Measurements from ENCODE around the gene LIMK1. TPM values are rescaled to one million over a fixed set of nuclear protein-coding genes. Genes with fewer than 3 reads are reported as not detected.

Gene LIMK1
- total and polyA plus RNA-seq, 2 donors (not counting 3 experiments of a cell fraction or from before 2014, with no cell fraction given) = 52.9 to 54.5 TPM

DNA sequence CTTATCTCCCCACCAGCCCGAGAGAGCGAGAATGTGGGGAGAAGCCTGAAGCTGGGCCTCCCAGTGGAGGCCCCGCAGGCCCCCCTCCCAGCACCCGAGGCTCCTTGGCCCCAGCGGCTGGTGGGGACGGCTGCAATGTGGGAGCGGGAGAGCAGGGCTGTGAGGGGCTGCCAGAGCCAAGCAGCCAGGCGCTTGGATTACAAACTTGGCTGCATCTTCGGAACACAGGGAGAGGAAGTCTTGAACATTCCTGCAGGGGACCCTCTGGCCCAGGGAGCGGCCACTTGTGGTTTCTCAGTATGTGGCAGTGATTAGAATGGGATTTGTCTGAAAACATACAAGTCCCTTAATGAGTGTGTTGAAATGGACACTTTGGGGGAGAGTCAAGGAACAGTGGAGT, 32.4 kb upstream of the LIMK1 start:
- POLR2A ChIA-PET = no interaction called here
- Histone ChIP-seq H3K4me3 (replicated peaks in 1 of 3; ENCODE audit: insufficient read depth in 1 of 3, low read depth in 1 of 3, low read length in 3 of 3) (no peak overlapping the region), H3K79me2 (ENCODE audit: control insufficient read depth, insufficient read depth, low read length) (no peaks in the 10 kb centered on the region), H3K4me2 (ENCODE audit: insufficient read depth, low read length) (no peak overlapping the region), H3K4me1 (ENCODE audit: control insufficient read depth, extremely low read depth, insufficient read depth, low read length) (no peaks in the 10 kb centered on the region), H4K20me1 (replicated peaks; ENCODE audit: control insufficient read depth, extremely low read depth, insufficient read depth, low read length) (no peaks in the 10 kb centered on the region), H3K36me3 (ENCODE audit: control insufficient read depth in 2 of 2, extremely low read depth in 1 of 2, insufficient read depth in 2 of 2, low read length in 2 of 2) (no peaks in the 10 kb centered on the region), H3K27me3 (ENCODE audit: control insufficient read depth in 2 of 2, insufficient read depth in 2 of 2, low read length in 2 of 2) (no peaks in the 10 kb centered on the region), H3K9me3 (replicated peaks; ENCODE audit: control insufficient read depth, insufficient read depth, low read length) (no peaks in the 10 kb centered on the region), H3K9ac (replicated peaks; ENCODE audit: extremely low read depth, insufficient read depth, low read length) (no peak overlapping the region), H3K9me1 (replicated peaks; ENCODE audit: control insufficient read depth, extremely low read depth, insufficient read depth, low read length) (no peaks in the 10 kb centered on the region), H3K27ac (ENCODE audit: insufficient read depth, low read depth, low read length) (no peak overlapping the region), H2AFZ (ENCODE audit: low read depth, low read length) (no peak overlapping the region)
- no peak for FAIRE-seq
- TF ChIP-seq POLR2AphosphoS5 (IDR thresholded peaks at IDR 0.05; ENCODE audit: insufficient read depth, low read depth, low read length) (no peak), MYC (IDR thresholded peaks at IDR 0.05; ENCODE audit: low read depth, low read length) (no peak), POLR2A (IDR thresholded peaks at IDR 0.05; ENCODE audit: low read depth, low read length) (no peak), FOS (IDR thresholded peaks at IDR 0.05; ENCODE audit: borderline replicate concordance, insufficient read depth, low read length) (no peak), CTCF (IDR thresholded peaks at IDR 0.05; ENCODE audit: extremely low read depth in 1 of 2, insufficient read depth in 1 of 2, low read depth in 1 of 2, low read length in 2 of 2) (no peak), GATA2 (IDR thresholded peaks at IDR 0.05; ENCODE audit: insufficient read depth, insufficient read length, low read depth, low read length) (no peak), JUN (IDR thresholded peaks at IDR 0.05; ENCODE audit: borderline replicate concordance, insufficient read depth, insufficient read length, low read depth) (no peak), MAX (IDR thresholded peaks at IDR 0.05; ENCODE audit: insufficient read depth, insufficient read length) (no peak), EZH2 (IDR thresholded peaks at IDR 0.05; ENCODE audit: borderline replicate concordance, low read depth, low read length, severe bottlenecking) (no peak)
- CTCF ChIA-PET = interaction anchor here (0.9 to 2.0 kb wide), 2 partner anchors 155 to 185 kb away, joined by 3 to 5 read pairs; no protein-coding TSS in a partner anchor
- no peak for DNase-seq (ENCODE audit: low read depth, low spot score)
- dilution Hi-C loops (cut with MboI; ENCODE audit: extremely low pct_ligation_motif_present, low sequenced_read_pairs) (no loop called here), intact Hi-C loops (cut with micrococcal nuclease) (no loop called here)
- no TSS peak for BruUV-seq (replicated peaks)
